CD4-positive, alpha-beta T cell treated with Interleukin-21 for 1 hour (primary cell): ENCODE data around the gene CEP112.
"Not testable (repeated sequence)": the region's sequence is repeated elsewhere in the genome, so short reads cannot be mapped to it uniquely, and the experiment has no call there.

Source experiments
- DNase-seq: peaks from one replicate; pipeline ENCODE4 v3.0.0-alpha.2; 2020

The CEP112 gene

DNA sequence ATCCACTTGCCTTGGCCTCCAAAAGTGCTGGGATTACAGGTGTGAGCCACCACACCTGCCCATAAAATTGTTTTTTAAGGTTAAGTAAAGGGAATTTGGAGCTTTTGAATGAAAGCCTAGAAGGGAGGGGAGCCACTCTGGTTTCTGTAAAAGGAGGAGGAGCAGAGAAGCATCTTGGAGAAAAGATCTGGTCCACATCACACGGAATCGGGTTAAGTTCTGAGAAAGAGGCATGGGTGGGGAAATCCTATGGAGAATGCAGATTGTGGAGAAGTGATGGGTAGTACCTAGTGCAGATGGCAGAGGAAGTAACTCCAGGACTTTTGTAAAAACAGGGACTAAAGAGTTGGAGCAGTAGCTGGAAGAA is 18.3 kb upstream of the CEP112 start:
- DNase-seq = no peak

DNA sequence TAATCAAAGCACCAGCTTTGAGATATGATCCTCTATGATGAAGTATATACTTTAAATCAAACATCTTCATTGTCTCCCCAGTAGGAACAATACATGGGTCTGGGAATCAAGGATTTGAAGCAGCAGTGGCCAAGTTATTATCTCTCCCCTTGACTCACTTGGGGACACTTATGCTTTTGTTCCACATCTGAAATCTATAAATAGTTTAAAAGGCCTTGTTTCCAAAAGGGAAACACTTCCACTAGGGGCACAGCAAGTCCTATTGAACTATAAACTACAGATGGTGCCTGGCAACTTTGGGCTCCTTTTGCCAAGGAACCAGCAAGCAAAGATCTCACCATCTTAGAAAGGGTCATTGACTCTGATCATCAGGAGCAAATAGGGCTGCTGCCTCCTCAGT is 16.0 kb upstream of the CEP112 start:
- DNase-seq = no peak

DNA sequence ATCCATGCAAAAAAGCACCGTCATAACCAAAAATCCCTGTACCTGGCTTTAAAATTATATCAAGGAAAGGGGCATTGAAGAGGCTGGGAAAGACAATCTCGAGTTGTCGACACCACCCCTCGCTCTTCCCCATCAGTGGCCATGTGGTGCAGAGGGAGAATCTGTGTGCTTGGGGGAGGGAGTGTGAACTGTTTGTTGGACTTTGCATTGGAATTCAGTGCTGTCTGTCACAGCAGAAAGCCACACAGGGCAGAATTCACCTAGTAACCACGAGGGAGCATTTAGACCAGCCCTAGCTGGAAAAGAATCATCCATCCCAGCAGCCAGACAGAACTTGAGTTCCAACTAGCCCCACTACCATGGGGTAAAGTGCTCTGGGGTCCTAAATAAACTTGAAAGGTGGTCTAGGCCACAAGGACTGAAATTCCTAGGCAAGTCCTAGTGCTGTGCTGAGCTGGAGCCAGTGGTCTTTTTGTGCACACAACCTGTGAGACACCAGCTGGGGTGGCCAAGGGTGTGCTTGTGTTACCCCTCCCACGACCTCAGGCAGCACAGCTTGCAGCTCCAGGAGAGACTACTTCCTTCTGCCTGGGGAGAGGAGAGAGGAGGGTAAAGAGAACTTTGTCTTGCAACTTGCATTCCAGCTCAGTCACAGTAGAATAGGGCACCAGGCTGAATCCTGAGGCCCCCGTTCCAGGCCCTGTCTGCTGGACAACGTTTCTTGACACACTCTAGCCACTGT is 11.5 kb upstream of the CEP112 start:
- DNase-seq = no peak

DNA sequence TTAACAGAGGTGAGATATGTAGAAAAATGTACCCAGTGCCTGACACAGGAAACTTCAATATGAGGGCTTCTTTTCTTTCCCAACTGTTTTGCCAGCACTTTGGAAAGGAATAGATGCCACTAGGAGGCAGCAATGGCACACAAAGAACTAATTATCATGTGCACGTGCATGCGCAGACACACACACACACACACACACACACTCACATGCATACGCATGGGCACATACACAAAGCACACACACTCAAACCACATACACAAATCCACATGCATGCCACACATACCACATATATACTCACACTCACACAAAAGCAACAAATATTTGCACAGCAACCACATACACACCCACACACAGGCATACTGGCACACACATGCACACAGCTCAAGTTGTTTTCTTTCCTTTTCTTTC is 8.8 kb upstream of the CEP112 start:
- DNase-seq = peak; percentile 73

DNA sequence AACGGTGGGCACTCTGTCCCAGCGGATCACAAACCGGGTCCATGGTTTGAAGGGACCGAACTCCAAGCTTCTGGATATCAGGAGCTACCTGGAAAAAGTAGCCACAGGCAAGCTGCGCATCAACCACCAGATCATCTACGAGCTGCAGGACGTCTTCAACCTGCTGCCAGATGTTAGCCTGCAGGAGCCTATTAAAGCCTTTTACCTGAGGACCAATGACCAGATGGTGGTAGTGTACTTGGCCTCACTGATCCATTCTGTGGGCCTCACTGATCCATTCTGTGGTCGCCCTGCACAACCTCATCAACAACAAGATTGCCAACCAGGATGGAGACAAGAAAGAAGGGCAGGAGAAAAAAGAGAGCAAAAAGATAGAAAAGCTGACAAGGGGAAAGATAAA is 6.3 kb upstream of the CEP112 start:
- DNase-seq = no peak

DNA sequence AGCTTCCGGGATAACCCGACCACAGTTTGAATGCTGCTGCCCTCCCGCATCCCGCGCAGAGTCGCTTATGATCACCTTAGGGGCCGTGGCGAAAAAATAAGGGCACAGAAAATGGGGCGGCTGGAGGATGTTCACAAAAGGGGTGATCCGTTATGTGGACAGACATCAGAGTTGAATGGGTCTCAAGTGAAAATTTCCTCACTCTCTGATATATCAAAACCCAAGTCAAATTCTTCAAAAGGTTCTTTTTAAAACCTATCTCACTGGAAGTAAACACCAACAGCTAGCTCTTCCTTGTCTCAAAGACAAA is 400 bp upstream of the CEP112 start:
- no peak for DNase-seq

DNA sequence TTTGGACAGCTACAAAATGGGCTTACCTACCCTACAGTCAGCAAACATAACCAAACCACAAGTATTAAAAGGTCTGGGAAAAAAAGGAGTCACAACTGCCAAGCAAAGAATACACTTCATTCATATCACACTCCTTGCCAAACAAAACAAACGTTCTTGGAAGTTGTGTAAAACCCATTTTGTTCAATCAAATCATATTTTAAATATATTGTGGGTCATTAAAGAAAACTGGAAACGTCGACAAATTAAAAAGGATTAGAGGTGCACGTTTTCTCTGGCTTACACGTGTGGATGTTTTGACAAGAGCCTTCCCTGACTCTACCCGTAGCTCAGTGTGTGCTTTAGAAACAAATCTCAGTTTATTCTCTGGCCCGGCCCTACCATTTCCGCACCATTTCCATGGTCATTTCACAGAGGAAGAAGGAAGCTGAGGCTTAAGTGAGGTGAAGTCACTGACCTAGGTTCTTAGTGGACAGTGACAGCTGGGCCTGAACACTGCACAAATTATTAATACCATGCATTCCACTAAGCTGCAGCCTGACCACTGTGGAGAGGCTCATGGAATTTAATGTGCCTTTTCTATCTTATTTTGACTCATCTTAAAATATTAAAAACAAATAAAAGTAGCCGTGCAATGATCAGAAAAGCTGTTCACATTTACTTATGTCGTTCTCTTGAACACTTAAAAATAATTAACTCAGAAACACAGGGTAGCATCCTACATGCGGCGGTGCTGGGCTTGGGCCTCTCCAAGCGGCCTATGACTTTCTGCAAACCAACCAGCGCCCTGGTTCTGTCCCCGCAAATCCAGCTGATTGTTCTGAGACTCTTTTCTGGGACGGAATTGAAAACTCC is 968 bp downstream of the CEP112 start:
- DNase-seq = no peak

DNA sequence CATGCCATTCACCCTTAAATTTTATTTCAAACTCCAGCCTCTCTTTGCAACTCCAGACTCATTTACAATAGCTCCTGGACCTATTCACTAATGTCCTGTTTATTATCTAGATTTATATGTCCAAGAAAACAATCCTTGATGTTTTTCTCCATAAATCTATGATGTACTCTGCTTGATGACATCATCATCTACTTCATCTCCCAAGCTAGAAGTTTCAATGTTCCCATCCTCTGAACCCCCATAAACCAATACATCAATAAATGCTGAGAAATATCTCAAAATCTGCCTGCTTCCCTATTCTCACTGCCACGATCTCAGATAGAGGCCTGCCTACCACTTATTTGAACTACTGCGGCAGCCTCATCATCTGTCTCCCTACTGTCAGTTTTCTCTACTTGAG is 4.2 kb downstream of the CEP112 start:
- DNase-seq = no peak

DNA sequence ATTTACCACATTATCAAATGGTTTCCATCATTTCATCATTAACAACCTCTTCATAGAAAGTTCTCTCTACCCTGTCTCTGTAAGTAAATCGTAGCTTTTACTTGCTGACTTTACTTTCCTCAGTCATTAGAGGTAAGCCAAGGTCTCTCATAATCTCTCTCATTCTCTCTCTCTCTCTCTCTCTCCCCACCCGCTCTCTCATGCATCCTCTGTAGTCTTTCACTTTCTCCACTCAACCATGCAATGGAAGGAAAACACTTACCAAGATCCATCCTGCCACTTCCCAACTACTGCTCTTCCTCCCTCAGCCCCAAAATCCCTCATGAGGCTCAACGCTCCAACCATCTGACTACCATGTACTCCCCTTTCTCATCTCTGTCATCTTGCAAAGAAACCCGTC is 6.1 kb downstream of the CEP112 start:
- DNase-seq = no peak

DNA sequence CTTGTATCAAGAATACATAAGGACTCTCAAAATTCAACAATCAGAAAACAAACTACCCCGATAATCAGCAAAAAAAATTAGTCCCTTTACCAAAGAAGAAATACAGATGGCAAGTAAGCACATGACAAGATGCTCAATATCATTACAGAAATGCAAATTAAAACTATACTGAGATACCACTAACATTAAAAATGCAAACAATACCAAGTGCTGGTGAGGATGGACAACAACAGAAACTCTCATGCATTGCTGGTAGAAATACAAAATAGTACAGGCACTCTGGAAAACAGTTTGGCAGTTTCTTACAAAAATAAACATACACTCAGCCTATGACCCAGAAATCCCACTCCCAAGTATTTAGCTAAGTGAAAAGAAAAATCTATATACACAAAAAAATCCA is 7.5 kb downstream of the CEP112 start:
- no peak for DNase-seq

DNA sequence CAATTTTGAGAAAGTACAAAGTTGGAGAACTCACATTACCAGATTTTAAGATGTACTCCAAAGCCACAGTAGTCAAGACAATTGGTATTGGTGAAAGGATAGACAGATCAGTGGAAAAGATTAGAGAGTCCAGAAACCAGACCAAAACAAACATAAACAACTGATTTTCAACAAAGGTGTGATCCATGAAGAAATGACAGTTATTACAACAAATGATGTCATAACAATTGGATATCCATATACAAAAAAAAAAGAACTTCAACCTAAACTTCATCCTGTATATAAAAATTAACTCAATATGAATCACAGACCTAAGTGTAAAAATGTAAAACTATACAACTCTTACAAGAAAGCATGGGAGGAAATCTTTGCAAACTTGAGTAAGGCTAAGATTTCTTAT is 8.4 kb downstream of the CEP112 start:
- DNase-seq = no peak

DNA sequence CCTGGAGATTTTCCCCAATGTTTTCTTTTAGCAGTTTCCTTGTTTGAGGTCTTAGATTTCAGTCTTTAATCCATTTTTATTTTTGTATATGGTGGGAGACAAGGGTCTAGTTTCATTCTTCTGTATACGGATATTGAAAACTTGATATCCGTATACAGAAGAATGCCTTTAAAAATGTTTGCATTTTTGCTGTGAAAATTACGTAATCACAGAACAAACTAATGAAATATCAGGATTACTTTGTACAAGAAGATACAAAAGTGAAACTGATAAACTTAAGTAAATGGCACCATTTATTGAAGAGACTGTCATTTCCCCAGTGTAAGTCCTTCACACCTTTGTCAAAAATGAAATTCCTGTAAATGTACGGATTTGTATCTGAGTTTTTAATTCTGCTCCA is 13.3 kb downstream of the CEP112 start:
- DNase-seq = no peak

DNA sequence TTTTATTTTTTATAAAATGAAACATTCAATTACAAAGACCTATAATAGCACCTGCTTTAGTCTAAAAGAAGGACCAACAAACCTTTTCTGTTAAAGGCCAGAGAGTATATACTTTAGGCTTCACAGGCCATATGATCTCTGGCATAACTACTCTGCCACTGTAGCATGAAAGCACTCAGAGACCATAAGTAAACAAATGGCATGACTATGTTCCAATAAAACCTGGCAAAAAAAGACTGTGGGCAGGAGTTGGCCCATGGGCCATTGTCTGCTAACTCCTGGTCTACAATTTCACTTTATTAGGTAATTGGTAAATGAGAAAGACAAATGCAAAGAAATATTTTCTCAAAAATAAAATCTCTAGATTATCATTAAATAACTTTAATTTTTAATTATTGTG is 14.9 kb downstream of the CEP112 start:
- DNase-seq = no peak

DNA sequence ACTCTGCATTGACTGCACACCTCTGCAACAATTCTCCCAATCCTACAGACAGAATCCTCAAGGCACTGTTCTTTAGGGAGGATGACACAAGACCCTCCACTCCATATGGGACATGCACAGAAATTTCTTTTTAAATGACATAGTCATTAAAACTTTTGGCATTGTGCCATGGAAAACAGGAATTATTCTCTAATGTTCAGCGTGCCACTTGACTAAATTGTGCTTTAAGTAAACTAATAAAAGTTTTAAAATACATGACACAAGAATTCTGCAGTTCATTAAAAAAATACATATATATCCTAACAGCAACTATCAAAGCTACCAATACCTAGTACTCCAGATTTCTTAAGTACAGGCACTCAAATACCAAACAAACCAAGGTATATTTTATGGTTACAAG is 16.0 kb downstream of the CEP112 start:
- DNase-seq = no peak

DNA sequence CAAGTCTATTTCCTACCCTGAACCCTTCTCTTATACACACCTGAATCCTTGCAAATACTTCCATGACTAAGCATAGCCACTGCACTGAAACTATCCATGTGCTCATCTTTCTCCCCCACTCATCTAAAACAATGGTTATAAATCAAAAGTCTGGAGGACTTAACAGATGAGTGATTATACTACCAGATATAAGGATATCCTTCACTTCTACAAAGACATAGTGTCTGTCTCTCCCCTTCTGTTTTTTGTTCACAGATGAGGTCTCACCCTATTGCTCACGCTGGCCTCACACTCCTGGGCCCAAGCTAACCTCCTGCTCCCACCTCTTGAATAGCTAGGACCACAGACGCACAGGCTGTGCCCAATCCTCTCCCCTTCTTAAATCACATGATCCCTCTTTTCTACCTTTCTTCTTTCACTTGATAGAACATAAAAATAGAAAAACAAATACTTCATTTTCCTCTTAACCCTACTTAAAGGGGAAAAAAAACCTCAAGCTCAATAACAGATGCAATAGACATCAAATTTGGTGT is 19.2 kb downstream of the CEP112 start:
- no peak for DNase-seq

DNA sequence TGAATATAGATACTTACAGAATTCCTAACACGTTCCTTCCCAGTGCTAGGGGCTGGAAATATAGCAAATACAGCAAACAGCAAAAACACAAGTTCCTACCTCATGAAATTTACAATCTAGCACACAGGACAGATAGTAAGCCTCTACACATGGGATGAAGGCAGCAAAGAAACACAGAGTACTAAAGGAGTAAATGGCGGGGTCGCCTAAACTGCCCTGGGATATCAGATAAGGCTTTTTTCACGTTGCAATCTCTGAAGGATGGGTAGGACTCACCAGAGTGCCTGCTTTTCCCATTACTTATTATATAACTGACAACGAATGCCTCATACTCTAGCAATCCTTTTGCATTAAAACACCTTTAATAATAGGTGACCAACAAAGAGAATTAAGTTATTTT is 19.8 kb downstream of the CEP112 start:
- DNase-seq = no peak

DNA sequence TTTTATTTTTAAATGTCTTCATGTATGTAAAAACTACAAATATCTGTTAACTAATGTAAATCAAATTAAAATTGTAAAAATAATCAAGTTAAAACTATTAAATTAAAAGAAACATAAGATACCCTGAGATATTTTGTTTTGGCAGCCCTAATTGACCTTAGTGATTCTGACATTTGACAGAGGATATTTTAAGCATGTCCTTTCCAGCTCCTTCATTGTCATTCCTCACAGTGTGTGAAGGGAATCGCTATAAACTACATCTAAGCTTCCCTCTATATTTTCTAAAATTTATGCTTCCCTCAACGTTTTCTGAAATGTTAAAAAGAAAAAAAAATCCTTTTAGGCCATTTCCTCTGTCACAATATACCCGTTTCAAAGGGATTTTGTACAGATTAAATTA is 20.2 kb downstream of the CEP112 start:
- DNase-seq = no peak

DNA sequence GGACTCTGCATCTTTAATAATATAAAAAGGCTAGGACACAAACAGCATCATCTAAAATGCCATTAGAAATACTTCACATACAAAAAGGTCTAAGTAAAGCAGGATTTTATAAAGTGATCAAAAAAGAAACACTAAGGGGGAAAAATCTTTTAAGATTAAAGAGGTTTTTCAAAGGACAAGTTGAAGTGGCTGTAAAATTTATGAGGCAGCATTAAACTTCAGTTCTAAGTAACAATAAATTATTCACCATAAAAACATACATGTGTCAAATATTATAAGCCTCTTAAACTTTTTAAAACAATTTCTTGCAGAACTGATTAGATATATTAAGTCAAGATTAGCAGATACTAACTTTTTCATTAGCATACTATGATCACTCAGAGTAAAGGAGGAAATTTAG is 20.8 kb downstream of the CEP112 start:
- DNase-seq = no peak

DNA sequence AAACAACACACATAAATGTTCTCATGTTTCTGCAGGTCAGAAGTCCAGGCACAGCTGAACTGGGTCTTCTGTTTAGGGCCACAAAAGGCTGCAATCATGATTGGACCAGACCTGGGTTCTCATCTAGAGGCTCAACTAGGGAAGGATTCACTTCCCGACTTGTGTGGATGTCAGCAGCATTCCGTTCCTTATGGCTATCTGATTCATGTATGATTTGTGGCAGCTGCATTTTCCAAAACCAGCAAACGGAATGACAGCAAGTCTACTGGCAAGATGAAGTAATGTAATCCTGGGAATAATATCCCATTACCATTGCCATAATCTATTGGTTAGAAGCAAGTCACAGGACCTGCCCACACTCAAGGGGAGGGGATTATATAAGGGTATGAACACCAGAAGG is 22.1 kb downstream of the CEP112 start:
- no peak for DNase-seq

DNA sequence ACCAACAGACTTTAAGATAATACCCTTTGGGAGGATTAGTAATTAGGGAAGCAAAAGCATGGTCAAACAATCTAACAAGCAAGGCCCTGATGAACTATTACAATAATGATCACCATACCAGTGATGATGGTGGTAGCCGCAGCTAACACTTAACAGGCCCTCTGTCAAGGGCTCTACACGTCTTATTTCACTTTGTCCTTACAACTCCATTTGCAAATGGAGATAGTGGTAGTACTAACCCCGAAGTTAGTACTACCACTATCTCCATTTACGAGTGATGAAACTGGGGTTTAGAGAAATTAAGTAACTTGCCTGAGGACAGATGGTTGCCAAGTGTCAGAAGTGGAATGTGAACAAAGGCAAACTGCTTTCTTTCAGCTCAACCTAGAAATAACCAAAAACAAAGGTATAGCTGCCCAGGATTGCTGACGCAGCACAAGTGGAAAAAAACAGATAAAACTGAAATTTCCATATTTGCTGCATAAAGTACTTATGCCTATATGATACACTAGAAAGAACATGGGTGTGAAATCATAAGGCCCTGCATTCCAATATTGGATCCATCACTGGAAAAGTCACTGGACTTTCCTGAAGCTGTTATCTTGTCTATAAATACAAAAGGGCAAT is 24.6 kb downstream of the CEP112 start:
- DNase-seq = no peak

DNA sequence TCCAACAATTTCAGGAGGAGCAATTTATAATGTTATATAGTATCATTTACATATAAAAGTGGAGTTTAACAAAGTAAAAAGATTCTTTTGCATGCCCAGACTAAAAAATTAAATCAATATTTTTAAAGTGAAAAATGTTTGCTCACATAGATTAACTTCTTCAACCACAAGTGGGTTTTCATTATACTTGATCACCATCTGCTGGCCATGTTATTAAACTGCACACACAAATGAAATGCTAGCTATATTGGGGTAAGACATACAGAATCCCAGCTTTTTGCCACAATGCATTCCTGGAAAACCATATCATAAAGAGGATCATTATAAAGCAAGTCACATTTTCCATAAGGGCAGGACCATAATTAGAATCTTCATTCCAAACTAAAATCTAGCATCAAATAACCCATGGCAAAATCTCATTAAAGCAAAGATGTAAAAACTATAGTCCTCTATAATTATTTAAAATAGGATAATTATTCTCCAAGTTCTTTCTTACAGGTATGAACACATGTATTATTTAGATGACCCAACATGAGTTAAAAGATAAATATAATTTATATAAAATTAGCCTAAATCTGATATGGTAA is 26.3 kb downstream of the CEP112 start:
- DNase-seq = peak; percentile 62

DNA sequence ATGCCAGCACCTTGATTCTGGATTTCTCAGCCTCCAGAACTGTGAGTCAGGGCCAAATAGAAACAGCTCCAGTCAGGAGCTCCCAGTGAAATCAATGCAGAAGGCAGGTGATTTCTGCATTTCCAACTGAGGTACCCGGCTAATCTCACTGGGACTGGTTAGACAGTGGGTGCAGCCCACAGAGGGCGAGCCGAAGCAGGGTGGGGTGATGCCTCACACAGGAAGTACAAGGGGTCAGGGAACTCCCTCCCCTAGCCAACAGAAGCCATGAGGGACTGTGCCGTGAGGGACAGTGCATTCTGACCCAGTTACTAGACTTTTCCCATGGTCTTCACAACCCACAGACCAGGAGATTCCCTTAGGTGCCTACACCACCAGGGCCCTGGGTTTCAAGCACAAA is 36.9 kb downstream of the CEP112 start:
- not testable (repeated sequence) for DNase-seq

DNA sequence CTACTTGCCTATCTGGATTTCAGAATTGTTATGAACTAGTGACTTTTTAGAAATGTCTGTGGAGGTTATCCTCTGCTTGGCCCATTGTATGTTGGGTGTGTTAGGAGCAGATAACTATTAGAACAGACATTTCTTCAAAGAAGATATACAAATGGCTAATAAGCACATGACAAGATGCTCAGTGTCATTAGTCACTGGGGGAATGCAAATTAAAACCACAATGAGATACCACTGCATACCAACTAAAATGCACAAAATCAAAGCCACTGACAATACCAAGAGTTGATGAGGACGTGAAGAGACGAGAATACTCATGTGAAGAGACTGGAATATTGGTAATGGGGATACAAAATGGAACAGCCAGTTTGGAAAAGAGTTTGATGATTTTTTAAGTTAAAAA is 39.2 kb downstream of the CEP112 start:
- DNase-seq = no peak

DNA sequence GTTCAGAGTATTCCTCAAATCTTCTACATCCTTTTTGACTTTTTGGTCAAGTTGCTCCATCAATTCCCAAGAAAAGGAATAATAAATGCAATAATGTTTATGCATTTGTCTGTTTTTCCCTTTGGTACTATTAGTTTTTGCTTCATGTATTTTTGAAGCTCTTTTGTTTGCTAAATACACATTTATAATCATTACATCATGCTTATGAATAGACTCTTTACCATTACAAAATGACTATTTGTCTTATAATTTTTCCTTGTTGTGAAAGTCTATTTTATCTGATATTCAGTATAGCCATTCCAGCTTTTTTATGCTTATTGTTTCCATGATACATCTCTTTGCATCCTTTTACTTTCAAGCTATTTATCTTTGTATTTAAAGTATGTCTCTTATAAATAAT is 41.2 kb downstream of the CEP112 start:
- no peak for DNase-seq
